GM23338 (cell line): ENCODE data around the gene ZNHIT1. TPM values are rescaled to one million over a fixed set of nuclear protein-coding genes. Genes with fewer than 3 reads are reported as not detected.

Experiments
- ATAC-seq: fragments of 200-7000 bp; cut with Tn5 transposase; 3 replicates; pipeline ENCODE4 v1.9.1; 2020
- DNase-seq: peaks from one replicate; pipeline ENCODE4 v3.0.0-alpha.2; 2015; ENCODE audit warnings: low spot score
- H2AFZ ChIP-seq: fragments of 200-600 bp; sonication (generic); 2 replicates; pipeline ENCODE4 v1.8.0; 2016; ENCODE audit warnings: antibody characterized with exemption, mild to moderate bottlenecking, moderate library complexity
- H3F3A ChIP-seq: fragments of 200-600 bp; sonication (generic); replicated peaks from 2 replicates; pipeline ENCODE4 v1.8.0; 2017; ENCODE audit warnings: antibody characterized with exemption, mixed run types, low read depth
- H3K27ac ChIP-seq: fragments of 200-600 bp; sonication (generic); 2 replicates; pipeline ENCODE4 v1.6.1; 2016; ENCODE audit warnings: low read depth
- H3K27me3 ChIP-seq: fragments of 200-600 bp; sonication (generic); 2 replicates; pipeline ENCODE4 v1.8.0; 2016; ENCODE audit warnings: mild to moderate bottlenecking, mixed run types, moderate library complexity; ENCODE audit not compliant: insufficient read depth
- H3K36me3 ChIP-seq: fragments of 200-600 bp; sonication (generic); 2 replicates; pipeline ENCODE4 v1.8.0; 2016; ENCODE audit warnings: mild to moderate bottlenecking; ENCODE audit not compliant: insufficient read depth
- H3K4me1 ChIP-seq: fragments of 200-600 bp; sonication (generic); 2 replicates; pipeline ENCODE4 v1.8.0; 2016; ENCODE audit warnings: mild to moderate bottlenecking, moderate library complexity; ENCODE audit not compliant: insufficient read depth
- H3K4me2 ChIP-seq: fragments of 200-600 bp; sonication (generic); 2 replicates; pipeline ENCODE4 v1.7.1; 2017; ENCODE audit warnings: mixed run types
- H3K4me3 ChIP-seq: fragments of 200-600 bp; sonication (generic); 2 replicates; pipeline ENCODE4 v1.6.1; 2016; ENCODE audit warnings: mixed run types
- H3K79me2 ChIP-seq: fragments of 200-600 bp; sonication (generic); replicated peaks from 2 replicates; pipeline ENCODE4 v1.8.0; 2017; ENCODE audit warnings: mild to moderate bottlenecking; ENCODE audit not compliant: insufficient read depth
- H3K9me2 ChIP-seq: fragments of 200-600 bp; sonication (generic); 2 replicates; pipeline ENCODE4 v1.8.0; 2017; ENCODE audit not compliant: insufficient read depth
- H4K20me1 ChIP-seq: fragments of 200-600 bp; sonication (generic); replicated peaks from 2 replicates; pipeline ENCODE4 v1.8.0; 2017; ENCODE audit warnings: mild to moderate bottlenecking; ENCODE audit not compliant: insufficient read depth
- H3K27ac Mint-ChIP-seq: 2 replicates; pipeline ENCODE4 v1.8.0; 2020; ENCODE audit warnings: inconsistent platforms, mild to moderate bottlenecking, moderate library complexity, mixed read lengths
- H3K27me3 Mint-ChIP-seq: 3 replicates; pipeline ENCODE4 v1.8.0; 2022; ENCODE audit warnings: low read depth, mild to moderate bottlenecking, moderate library complexity, mixed read lengths, inconsistent platforms; ENCODE audit not compliant: insufficient read depth, poor library complexity
- H3K36me3 Mint-ChIP-seq: 3 replicates; pipeline ENCODE4 v1.8.0; 2021; ENCODE audit warnings: low read depth, mild to moderate bottlenecking, inconsistent platforms, moderate library complexity, mixed read lengths
- H3K4me1 Mint-ChIP-seq: 3 replicates; pipeline ENCODE4 v1.8.0; 2020; ENCODE audit warnings: mild to moderate bottlenecking, inconsistent platforms, mixed read lengths
- H3K4me3 Mint-ChIP-seq: 3 replicates; pipeline ENCODE4 v1.8.0; 2021; ENCODE audit warnings: moderate library complexity, mild to moderate bottlenecking, inconsistent platforms, mixed read lengths
- H3K9me3 Mint-ChIP-seq: 3 replicates; pipeline ENCODE4 v1.8.0; 2020; ENCODE audit warnings: moderate library complexity, mild to moderate bottlenecking, inconsistent platforms, mixed read lengths
- CREB1 ChIP-seq: fragments of 250-450 bp; sonication (Bioruptor Pico); IDR thresholded peaks from 2 replicates; pipeline ENCODE4 v1.5.0; 2020; ENCODE audit warnings: low read depth, mild to moderate bottlenecking, moderate library complexity
- CTCF ChIP-seq, 2 experiments: fragments of 200-600 bp in 1 of 2; sonication (generic) in 1 of 2; conservative IDR thresholded peaks; 2 replicates each; pipeline versions ENCODE4 v1.5.1 to v1.6.1; 2016 to 2017; ENCODE audit warnings: antibody characterized with exemption in 2 of 2, low read depth in 2 of 2, mild to moderate bottlenecking in 2 of 2, moderate library complexity in 1 of 2
- ETS1 ChIP-seq: IDR thresholded peaks from 2 replicates; pipeline ENCODE4 v1.6.1; 2016; ENCODE audit warnings: antibody characterized with exemption
- EZH2 ChIP-seq: fragments of 200-600 bp; sonication (generic); IDR thresholded peaks from one replicate; pipeline ENCODE4 v1.8.0; 2017; ENCODE audit warnings: antibody characterized with exemption, mild to moderate bottlenecking, low read depth; ENCODE audit not compliant: unreplicated experiment
- EZH2phosphoT487 ChIP-seq: fragments of 200-600 bp; sonication (generic); IDR thresholded peaks from one replicate; pipeline ENCODE4 v1.8.1; 2018; ENCODE audit warnings: antibody characterized with exemption; ENCODE audit not compliant: unreplicated experiment
- NANOG ChIP-seq: IDR thresholded peaks from 2 replicates; pipeline ENCODE4 v1.6.1; 2016; ENCODE audit warnings: antibody characterized with exemption, borderline replicate concordance
- POLR2AphosphoS5 ChIP-seq: IDR thresholded peaks from 2 replicates; pipeline ENCODE4 v1.6.1; 2016; ENCODE audit warnings: antibody characterized with exemption, low read depth
- REST ChIP-seq: IDR thresholded peaks from one replicate; pipeline ENCODE4 v1.6.1; 2018; ENCODE audit warnings: antibody characterized with exemption; ENCODE audit not compliant: unreplicated experiment
- STAT1 ChIP-seq: IDR thresholded peaks from one replicate; pipeline ENCODE4 v1.6.1; 2016; ENCODE audit warnings: antibody characterized with exemption; ENCODE audit not compliant: unreplicated experiment
- ZNF114 ChIP-seq: fragments of 250-450 bp; sonication (Bioruptor Pico); IDR thresholded peaks from 2 replicates; pipeline ENCODE4 v1.5.0; 2020; ENCODE audit warnings: mild to moderate bottlenecking, moderate library complexity
- ZNF331 ChIP-seq: fragments of 250-450 bp; sonication (Bioruptor Pico); IDR thresholded peaks from 2 replicates; pipeline ENCODE4 v1.5.0; 2020; ENCODE audit warnings: low read depth, mild to moderate bottlenecking, moderate library complexity
- ZNF462 ChIP-seq: fragments of 250-450 bp; sonication (Bioruptor Pico); IDR thresholded peaks from 2 replicates; pipeline ENCODE4 v1.5.0; 2020; ENCODE audit warnings: mild to moderate bottlenecking, moderate library complexity
- polyA plus RNA-seq: library from polyadenylated mRNA; unstranded; fragments of >200 nt; fragmentation: Nextera tagmentation; extraction: Ambion mirVana; gene quantifications from 2 replicates; pipeline ENCODE4 v1.2.1, GENCODE V29; 2016
- total RNA-seq: library from RNA; depleted of rRNA; stranded (reverse); fragments of >200 nt; shearing (Covaris generic); gene quantifications from 2 replicates; pipeline ENCODE4 v1.2.3, GENCODE V29; 2014

The ZNHIT1 gene
- total and polyA plus RNA-seq, 2 experiments from 2014 or later: 64.6 to 113 TPM

- TF ChIP-seq ZNF462 (CRISPR knock-in tag) (no peak), ZNF331 (CRISPR knock-in tag) (no peak), EZH2phosphoT487 (no peak), POLR2AphosphoS5 (no peak)
Measured at GRCh38 chr7:101240226-101241014, 22.5 kb downstream of the ZNHIT1 start (continued).

- Histone ChIP-seq H3K4me3 (no peak overlapping the region), H2AFZ (no peak overlapping the region), H3K36me3 (no peaks in the 10 kb centered on the region), H3K27ac (no peak overlapping the region), H3K79me2 (peaks cover 20% of the 10 kb centered on the region), H3K27me3 (no peaks in the 10 kb centered on the region), H3K4me2 (no peak overlapping the region), H4K20me1 (peaks cover 6% of the 10 kb centered on the region), H3K4me1 (peaks cover 36% of the 10 kb centered on the region), H3F3A (peaks cover 31% of the 10 kb centered on the region), H3K9me2 (no peaks in the 10 kb centered on the region)
- Mint-ChIP-seq H3K27me3 (peaks cover 28% of the 10 kb centered on the region), H3K36me3 (peaks cover 29% of the 10 kb centered on the region), H3K4me3 (no peak overlapping the region), H3K9me3 (no peaks in the 10 kb centered on the region), H3K27ac (no peak overlapping the region; the same call in 1 of the 2 replicates), H3K4me1 (peaks cover 29% of the 10 kb centered on the region)
- ATAC-seq (no peak), DNase-seq (no peak)
- TF ChIP-seq EZH2phosphoT487 (no peak), CREB1 (CRISPR knock-in tag) (no peak), NANOG (no peak), ZNF114 (CRISPR knock-in tag) (no peak), CTCF (conservative IDR thresholded peaks at IDR 0.05; ENCODE audit: low read depth in 2 of 2) (no peak), STAT1 (no peak), ETS1 (no peak), REST (no peak), EZH2 (no peak), ZNF331 (CRISPR knock-in tag) (no peak)
Measured at GRCh38 chr7:101241015-101241363, 23.0 kb downstream of the ZNHIT1 start.
